ENCODE measurements around the gene NPAS1. TPM values are rescaled to one million over a fixed set of nuclear protein-coding genes. Genes with fewer than 3 reads are reported as not detected.

Gene NPAS1
- total RNA-seq, 1 experiment from 2014 or later: 4.6 TPM

DNA sequence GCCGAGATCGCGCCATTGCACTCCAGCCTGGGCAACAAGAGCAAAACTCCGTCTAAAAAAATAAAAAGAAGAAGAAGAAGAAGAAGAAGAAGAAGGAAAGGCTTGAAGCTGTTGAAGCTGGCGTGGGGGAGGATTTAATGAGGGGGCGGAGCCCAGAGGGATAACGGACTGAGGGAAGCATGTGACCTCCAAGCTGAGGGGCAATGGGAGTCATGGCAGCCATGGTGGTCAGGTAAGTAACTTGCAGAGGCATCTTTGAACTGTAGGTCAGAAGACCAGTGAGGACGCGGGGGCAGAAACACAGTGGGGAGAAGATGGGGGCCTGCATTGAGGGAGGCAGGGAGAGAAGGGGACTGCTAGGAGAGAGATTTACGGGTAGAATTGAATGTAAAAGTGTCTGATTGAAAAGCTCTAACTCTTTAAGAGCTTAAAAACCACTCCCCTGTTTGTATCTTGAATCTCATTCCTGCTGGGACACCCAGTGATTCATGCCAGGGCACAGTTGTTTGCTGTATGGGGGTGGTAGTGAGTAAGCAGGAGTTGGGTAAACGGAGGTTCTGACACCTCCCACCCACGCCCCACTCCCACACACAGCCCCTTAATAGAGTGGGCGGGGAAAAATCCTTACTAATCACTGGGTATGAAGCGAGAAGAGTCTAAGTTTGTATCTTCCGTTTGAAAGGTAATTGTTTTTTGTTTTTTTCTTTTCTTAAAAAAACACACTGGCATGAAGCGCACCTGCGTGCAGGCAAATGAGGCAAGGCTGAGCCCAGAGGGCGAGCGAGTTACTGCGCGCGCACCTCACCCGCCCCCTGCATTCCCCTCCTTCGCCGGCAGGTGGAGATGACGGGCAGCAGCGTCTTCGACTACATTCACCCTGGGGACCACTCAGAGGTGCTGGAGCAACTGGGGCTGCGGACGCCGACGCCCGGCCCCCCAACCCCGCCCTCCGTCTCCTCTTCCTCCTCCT lies 15.8 kb downstream of the NPAS1 start:
- Histone ChIP-seq H3K36me3 (ENCODE audit: control insufficient read depth in 1 of 2, insufficient read depth in 2 of 2, low read length in 2 of 2) (no peaks in the 10 kb centered on the region), H3K79me2 (ENCODE audit: insufficient read depth, low read length) (no peaks in the 10 kb centered on the region), H3K4me2 (ENCODE audit: low read length) (peak overlapping the region; percentile 98), H3K4me1 (ENCODE audit: control insufficient read depth in 1 of 2, insufficient read depth in 2 of 2, low read length in 2 of 2) (peaks cover 23 to 35% of the 10 kb centered on the region in 2 experiments), H3K27me3 (ENCODE audit: insufficient read depth, low read length) (no peaks in the 10 kb centered on the region), H3K4me3 (replicated peaks in 1 of 2; ENCODE audit: low read depth in 1 of 2, low read length in 2 of 2) (peak overlapping the region; percentile 50 to 69), H3K27ac (ENCODE audit: low read depth, low read length) (peak overlapping the region; percentile 81), H3K9me3 (ENCODE audit: control insufficient read depth in 1 of 2, insufficient read depth in 1 of 2, low read depth in 1 of 2, low read length in 2 of 2) (no peaks in the 10 kb centered on the region), H3K9ac (ENCODE audit: low read length) (peak overlapping the region; percentile 67), H3K9me2 (ENCODE audit: insufficient read depth) (no peaks in the 10 kb centered on the region), H2AFZ (ENCODE audit: low read depth, low read length, poor library complexity, severe bottlenecking) (peak overlapping the region; percentile 88), H4K20me1 (ENCODE audit: insufficient read depth) (no peaks in the 10 kb centered on the region)
- ChIA-PET CTCF (interaction anchor here (0.9 to 2.7 kb wide), 3 partner anchors 9 to 278 kb away, joined by 3 to 19 read pairs (median 3); no protein-coding TSS in a partner anchor), RAD21 (ENCODE audit: low non-redundant PET in 1 of 2, low total read pairs in 2 of 2, uncharacterized antibody in 2 of 2, unreplicated experiment in 2 of 2) (no interaction called here), POLR2A (interaction anchor here (0.8 to 1.3 kb wide), 2 partner anchors 12 to 78 kb away, joined by 3 to 4 read pairs; partner anchors contain the start of gene ZC3H4)
- peak; percentile 90 for ATAC-seq
- intact Hi-C loops (cut with micrococcal nuclease): loop anchor here (5.0 kb wide), 1 partner anchor 222 kb away; the partner anchor contains the start of gene CCDC9
- BruUV-seq (replicated peaks): no TSS peak
- peak; percentile 67 for DNase-seq (ENCODE audit: low read depth, low spot score)
- TF ChIP-seq FOSL1 (IDR thresholded peaks at IDR 0.05; ENCODE audit: low read depth) (peak; percentile 47; the same call in 1 of the 2 replicates), EZH2phosphoT487 (IDR thresholded peaks at IDR 0.05; ENCODE audit: borderline replicate concordance) (no peak), EZH2 (IDR thresholded peaks at IDR 0.05) (no peak), SIN3A (IDR thresholded peaks at IDR 0.05; ENCODE audit: low read depth) (peak; percentile 53; the same call in 1 of the 2 replicates), POLR2AphosphoS5 (IDR thresholded peaks at IDR 0.05; ENCODE audit: low read depth, low read length) (peak; percentile 72), POLR2A (IDR thresholded peaks at IDR 0.05; ENCODE audit: borderline replicate concordance, extremely low read depth, insufficient read depth, insufficient read length) (peak; percentile 45), SP1 (IDR thresholded peaks at IDR 0.05; ENCODE audit: low read depth) (peak; percentile 52), ZNF274 (IDR thresholded peaks at IDR 0.05; ENCODE audit: low read depth, low read length) (no peak), YY1 (IDR thresholded peaks at IDR 0.05; ENCODE audit: extremely low read depth, insufficient replicate concordance, low read depth, low read length) (no peak), RAD21 (IDR thresholded peaks at IDR 0.05; ENCODE audit: low read depth) (peak; percentile 72), CBX3 (IDR thresholded peaks at IDR 0.05; ENCODE audit: low read depth) (no peak; the same call in 1 of the 2 replicates), ZFX (IDR thresholded peaks at IDR 0.05) (no peak), TCF7L2 (IDR thresholded peaks at IDR 0.05; ENCODE audit: borderline replicate concordance, extremely low read depth, insufficient read depth, insufficient read length) (no peak), CEBPB (IDR thresholded peaks at IDR 0.05; ENCODE audit: low read depth) (no peak; the same call in 1 of the 2 replicates), SRF (IDR thresholded peaks at IDR 0.05; ENCODE audit: low read depth) (no peak), ELF1 (IDR thresholded peaks at IDR 0.05; ENCODE audit: borderline replicate concordance, low read depth) (no peak), JUND (IDR thresholded peaks at IDR 0.05) (peak; percentile 49), EGR1 (IDR thresholded peaks at IDR 0.05; ENCODE audit: low read depth) (peak; percentile 99)
- TF ChIP-seq, protein P1, sequence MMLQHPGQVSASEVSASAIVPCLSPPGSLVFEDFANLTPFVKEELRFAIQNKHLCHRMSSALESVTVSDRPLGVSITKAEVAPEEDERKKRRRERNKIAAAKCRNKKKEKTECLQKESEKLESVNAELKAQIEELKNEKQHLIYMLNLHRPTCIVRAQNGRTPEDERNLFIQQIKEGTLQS (IDR thresholded peaks at IDR 0.05): no peak
- TF ChIP-seq, protein P2, sequence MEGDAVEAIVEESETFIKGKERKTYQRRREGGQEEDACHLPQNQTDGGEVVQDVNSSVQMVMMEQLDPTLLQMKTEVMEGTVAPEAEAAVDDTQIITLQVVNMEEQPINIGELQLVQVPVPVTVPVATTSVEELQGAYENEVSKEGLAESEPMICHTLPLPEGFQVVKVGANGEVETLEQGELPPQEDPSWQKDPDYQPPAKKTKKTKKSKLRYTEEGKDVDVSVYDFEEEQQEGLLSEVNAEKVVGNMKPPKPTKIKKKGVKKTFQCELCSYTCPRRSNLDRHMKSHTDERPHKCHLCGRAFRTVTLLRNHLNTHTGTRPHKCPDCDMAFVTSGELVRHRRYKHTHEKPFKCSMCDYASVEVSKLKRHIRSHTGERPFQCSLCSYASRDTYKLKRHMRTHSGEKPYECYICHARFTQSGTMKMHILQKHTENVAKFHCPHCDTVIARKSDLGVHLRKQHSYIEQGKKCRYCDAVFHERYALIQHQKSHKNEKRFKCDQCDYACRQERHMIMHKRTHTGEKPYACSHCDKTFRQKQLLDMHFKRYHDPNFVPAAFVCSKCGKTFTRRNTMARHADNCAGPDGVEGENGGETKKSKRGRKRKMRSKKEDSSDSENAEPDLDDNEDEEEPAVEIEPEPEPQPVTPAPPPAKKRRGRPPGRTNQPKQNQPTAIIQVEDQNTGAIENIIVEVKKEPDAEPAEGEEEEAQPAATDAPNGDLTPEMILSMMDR (IDR thresholded peaks at IDR 0.05 in 2 of 3, conservative IDR thresholded peaks at IDR 0.05 in 1 of 3; ENCODE audit: borderline replicate concordance in 1 of 3, insufficient read depth in 1 of 3, low read depth in 2 of 3, low read length in 2 of 3): peak; percentile 70 to 84 (median 83)
- TF ChIP-seq, protein P3, sequence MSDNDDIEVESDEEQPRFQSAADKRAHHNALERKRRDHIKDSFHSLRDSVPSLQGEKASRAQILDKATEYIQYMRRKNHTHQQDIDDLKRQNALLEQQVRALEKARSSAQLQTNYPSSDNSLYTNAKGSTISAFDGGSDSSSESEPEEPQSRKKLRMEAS (IDR thresholded peaks at IDR 0.05): peak; percentile 69
- TF ChIP-seq, protein P4, sequence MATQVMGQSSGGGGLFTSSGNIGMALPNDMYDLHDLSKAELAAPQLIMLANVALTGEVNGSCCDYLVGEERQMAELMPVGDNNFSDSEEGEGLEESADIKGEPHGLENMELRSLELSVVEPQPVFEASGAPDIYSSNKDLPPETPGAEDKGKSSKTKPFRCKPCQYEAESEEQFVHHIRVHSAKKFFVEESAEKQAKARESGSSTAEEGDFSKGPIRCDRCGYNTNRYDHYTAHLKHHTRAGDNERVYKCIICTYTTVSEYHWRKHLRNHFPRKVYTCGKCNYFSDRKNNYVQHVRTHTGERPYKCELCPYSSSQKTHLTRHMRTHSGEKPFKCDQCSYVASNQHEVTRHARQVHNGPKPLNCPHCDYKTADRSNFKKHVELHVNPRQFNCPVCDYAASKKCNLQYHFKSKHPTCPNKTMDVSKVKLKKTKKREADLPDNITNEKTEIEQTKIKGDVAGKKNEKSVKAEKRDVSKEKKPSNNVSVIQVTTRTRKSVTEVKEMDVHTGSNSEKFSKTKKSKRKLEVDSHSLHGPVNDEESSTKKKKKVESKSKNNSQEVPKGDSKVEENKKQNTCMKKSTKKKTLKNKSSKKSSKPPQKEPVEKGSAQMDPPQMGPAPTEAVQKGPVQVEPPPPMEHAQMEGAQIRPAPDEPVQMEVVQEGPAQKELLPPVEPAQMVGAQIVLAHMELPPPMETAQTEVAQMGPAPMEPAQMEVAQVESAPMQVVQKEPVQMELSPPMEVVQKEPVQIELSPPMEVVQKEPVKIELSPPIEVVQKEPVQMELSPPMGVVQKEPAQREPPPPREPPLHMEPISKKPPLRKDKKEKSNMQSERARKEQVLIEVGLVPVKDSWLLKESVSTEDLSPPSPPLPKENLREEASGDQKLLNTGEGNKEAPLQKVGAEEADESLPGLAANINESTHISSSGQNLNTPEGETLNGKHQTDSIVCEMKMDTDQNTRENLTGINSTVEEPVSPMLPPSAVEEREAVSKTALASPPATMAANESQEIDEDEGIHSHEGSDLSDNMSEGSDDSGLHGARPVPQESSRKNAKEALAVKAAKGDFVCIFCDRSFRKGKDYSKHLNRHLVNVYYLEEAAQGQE (IDR thresholded peaks at IDR 0.05; ENCODE audit: low read depth): no peak
